ENCODE measurements around the gene FCHO1. TPM values are rescaled to one million over a fixed set of nuclear protein-coding genes. Genes with fewer than 3 reads are reported as not detected.

Gene FCHO1
- total RNA-seq, 4 donors from 2014 or later = under 0.01 to 3.8 (median 1.4) TPM; not detected in 1

DNA sequence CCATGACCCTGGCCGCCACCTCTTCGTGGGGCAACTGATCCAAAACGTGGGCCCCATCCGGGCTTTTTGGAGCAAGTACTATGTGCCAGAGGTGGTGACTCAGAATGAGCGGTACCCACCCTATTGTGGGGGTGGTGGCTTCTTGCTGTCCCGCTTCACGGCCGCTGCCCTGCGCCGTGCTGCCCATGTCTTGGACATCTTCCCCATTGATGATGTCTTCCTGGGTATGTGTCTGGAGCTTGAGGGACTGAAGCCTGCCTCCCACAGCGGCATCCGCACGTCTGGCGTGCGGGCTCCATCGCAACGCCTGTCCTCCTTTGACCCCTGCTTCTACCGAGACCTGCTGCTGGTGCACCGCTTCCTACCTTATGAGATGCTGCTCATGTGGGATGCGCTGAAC, 60.4 kb downstream of the FCHO1 start:
- Histone ChIP-seq H3K36me3 (no peaks in the 10 kb centered on the region), H3K27me3 (no peaks in the 10 kb centered on the region), H3K9me3 (no peaks in the 10 kb centered on the region), H3K4me1 (no peaks in the 10 kb centered on the region), H3K4me3 (no peak overlapping the region), H3K27ac (no peak overlapping the region)
- intact Hi-C loops (cut with DNase I; ENCODE audit: low total_unique reads) = no loop called here
- DNase-seq = no peak
- TF ChIP-seq, protein P1, sequence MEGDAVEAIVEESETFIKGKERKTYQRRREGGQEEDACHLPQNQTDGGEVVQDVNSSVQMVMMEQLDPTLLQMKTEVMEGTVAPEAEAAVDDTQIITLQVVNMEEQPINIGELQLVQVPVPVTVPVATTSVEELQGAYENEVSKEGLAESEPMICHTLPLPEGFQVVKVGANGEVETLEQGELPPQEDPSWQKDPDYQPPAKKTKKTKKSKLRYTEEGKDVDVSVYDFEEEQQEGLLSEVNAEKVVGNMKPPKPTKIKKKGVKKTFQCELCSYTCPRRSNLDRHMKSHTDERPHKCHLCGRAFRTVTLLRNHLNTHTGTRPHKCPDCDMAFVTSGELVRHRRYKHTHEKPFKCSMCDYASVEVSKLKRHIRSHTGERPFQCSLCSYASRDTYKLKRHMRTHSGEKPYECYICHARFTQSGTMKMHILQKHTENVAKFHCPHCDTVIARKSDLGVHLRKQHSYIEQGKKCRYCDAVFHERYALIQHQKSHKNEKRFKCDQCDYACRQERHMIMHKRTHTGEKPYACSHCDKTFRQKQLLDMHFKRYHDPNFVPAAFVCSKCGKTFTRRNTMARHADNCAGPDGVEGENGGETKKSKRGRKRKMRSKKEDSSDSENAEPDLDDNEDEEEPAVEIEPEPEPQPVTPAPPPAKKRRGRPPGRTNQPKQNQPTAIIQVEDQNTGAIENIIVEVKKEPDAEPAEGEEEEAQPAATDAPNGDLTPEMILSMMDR (IDR thresholded peaks at IDR 0.05) = no peak
- no peak for TF ChIP-seq POLR2A (IDR thresholded peaks at IDR 0.05)

DNA sequence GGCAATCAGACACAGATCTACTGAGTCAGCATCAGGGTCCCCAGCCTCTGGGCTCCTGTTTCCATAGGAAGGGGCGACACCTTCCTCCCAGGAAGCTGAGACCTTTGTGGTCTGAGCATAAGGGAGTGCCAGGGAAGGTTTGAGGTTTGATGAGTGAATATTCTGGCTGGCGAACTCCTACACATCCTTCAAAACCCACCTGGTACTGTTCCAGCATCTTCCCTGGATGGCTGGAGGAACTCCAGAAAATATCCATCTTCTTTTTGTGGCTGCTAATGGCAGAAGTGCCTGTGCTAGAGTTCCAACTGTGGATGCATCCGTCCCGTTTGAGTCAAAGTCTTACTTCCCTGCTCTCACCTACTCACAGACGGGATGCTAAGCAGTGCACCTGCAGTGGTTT, 60.8 kb downstream of the FCHO1 start:
- no peaks in the 10 kb centered on the region for H3K9me3 ChIP-seq
- no peak overlapping the region for H3K4me3 ChIP-seq
- no peaks in the 10 kb centered on the region for H3K36me3 ChIP-seq
- intact Hi-C loops (cut with DNase I; ENCODE audit: low total_unique reads) = no loop called here
- no peak for TF ChIP-seq POLR2A (IDR thresholded peaks at IDR 0.05)
- TF ChIP-seq, protein P1 (IDR thresholded peaks at IDR 0.05) = no peak
- no peaks in the 10 kb centered on the region for H3K4me1 ChIP-seq
- H3K27ac ChIP-seq = no peak overlapping the region
- DNase-seq = no peak
- H3K27me3 ChIP-seq = no peaks in the 10 kb centered on the region

DNA sequence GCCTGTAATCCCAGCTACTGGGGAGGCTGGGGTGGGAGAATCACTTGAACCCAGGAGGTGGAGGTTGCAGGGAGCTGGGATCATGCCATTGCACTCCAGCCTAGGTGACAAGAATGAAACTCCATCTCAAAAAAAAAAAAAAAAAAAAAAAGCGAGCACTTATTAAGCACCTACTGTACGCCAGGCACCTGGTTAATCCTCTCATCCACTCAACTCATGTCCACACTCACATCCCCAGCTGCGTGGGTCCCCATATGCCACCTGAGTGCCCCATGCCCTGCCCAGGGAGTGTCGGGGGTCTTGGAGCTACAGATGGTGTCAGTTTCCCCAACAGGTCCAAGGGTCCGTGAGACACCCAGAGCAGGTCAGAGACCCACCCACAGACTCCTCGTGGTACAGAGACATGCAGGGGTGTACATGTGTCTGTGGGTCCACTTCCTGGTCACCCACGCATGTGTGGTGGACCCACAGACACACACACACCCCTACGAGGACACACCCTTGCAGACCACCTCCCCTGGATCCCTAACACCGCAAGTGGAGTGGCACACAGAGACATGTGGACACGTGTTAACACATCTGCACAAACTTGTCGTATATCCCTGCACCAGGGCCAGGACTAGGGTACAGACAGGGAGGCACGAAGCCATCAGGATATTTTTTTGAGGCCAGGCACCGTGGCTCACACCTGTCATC, 66.5 kb downstream of the FCHO1 start:
- TF ChIP-seq, protein P1 (IDR thresholded peaks at IDR 0.05) = no peak
- no peak for TF ChIP-seq POLR2A (IDR thresholded peaks at IDR 0.05)
- H3K36me3 ChIP-seq = no peaks in the 10 kb centered on the region
- no peaks in the 10 kb centered on the region for H3K27me3 ChIP-seq
- no peak for DNase-seq
- no peaks in the 10 kb centered on the region for H3K9me3 ChIP-seq
- no peak overlapping the region for H3K27ac ChIP-seq
- intact Hi-C loops (cut with DNase I; ENCODE audit: low total_unique reads) = no loop called here
- no peaks in the 10 kb centered on the region for H3K4me1 ChIP-seq
- H3K4me3 ChIP-seq = no peak overlapping the region

DNA sequence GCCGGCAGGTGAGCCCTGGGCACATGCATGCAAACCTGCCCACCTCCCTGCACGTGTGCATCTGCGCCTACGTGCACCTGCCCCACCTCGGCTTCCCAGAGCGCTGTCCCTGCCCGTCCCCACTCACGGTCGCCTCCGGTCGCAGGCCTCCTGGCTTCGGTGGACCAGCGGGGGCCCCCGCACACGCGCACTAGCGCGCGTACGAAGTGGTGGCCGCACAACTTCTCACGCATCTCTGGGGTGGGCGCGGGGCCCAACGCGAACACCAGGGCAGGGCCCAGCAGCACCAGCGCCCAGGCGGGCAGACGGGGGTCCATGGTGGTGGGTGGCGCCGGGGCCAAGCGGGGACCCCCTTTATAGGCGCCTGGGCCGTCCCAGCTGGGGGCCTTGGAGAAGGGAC, 69.9 kb downstream of the FCHO1 start, which contains the start of gene INSL3:
INSL3 (minus strand) TSS at position 330 of the 400 bp plus-strand sequence; CDS start at position 317, 13 bp downstream.
- Histone ChIP-seq H3K9me3 (no peaks in the 10 kb centered on the region), H3K27me3 (no peaks in the 10 kb centered on the region), H3K36me3 (no peaks in the 10 kb centered on the region), H3K4me3 (no peak within 1 kb of the TSS), H3K4me1 (no peaks in the 10 kb centered on the region), H3K27ac (no peak within 1 kb of the TSS)
- TF ChIP-seq, protein P1 (IDR thresholded peaks at IDR 0.05) = no peak
- no peak for TF ChIP-seq POLR2A (IDR thresholded peaks at IDR 0.05)
- intact Hi-C loops (cut with DNase I; ENCODE audit: low total_unique reads) = no loop called here
- DNase-seq = no peak

DNA sequence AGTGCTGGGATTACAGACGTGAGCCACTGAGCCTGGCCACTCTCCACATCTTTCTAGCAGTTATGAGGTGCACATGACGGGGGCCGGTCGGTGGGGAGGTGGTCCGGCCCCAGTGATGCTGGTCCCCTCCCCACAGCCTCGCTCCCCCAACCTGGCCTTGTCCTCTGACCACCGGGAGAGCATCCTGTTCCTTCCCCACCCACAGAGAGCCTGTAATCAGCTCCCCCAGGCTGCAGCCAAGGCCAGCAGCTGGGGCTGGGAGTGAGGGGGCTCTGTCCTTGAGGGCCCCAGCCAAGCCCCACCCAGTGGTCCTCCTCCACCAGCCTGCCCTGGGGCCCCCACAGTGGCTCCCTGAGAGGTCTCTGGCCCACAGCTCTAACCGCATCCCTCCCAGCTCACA, 73.1 kb downstream of the FCHO1 start:
- DNase-seq = no peak
- Histone ChIP-seq H3K27ac (no peak overlapping the region), H3K27me3 (no peaks in the 10 kb centered on the region), H3K4me1 (no peaks in the 10 kb centered on the region), H3K36me3 (no peaks in the 10 kb centered on the region), H3K4me3 (no peak overlapping the region), H3K9me3 (no peaks in the 10 kb centered on the region)
- intact Hi-C loops (cut with DNase I; ENCODE audit: low total_unique reads) = no loop called here
- TF ChIP-seq, protein P1 (IDR thresholded peaks at IDR 0.05) = no peak
- no peak for TF ChIP-seq POLR2A (IDR thresholded peaks at IDR 0.05)

All from uterus (tissue), 4 donors.